Muscle layer of duodenum (tissue), 2 donors: Measurements from ENCODE around the gene NCKAP5L.
"Not testable (repeated sequence)": the region's sequence is repeated elsewhere in the genome, so short reads cannot be mapped to it uniquely, and the experiment has no call there.

ENCODE experiments used
- H3K27ac ChIP-seq: one replicate; pipeline ENCODE4 v1.7.0; 2013; ENCODE audit warnings: mild to moderate bottlenecking, low read length
- H3K27me3 ChIP-seq: one replicate; pipeline ENCODE4 v1.7.0; 2013; ENCODE audit warnings: low read depth, mild to moderate bottlenecking, control low read depth, low read length
- H3K36me3 ChIP-seq, 2 donors: one replicate each; pipeline ENCODE4 v1.7.0; 2013; ENCODE audit warnings: low read length in 2 of 2, control low read depth in 1 of 2, mild to moderate bottlenecking in 1 of 2; ENCODE audit not compliant: insufficient read depth in 2 of 2, control insufficient read depth in 1 of 2
- H3K4me1 ChIP-seq, 2 donors: one replicate each; pipeline ENCODE4 v1.7.0; 2013; ENCODE audit warnings: low read length in 2 of 2, mild to moderate bottlenecking in 2 of 2, control low read depth in 1 of 2, moderate library complexity in 1 of 2; ENCODE audit not compliant: insufficient read depth in 2 of 2, control insufficient read depth in 1 of 2
- H3K4me3 ChIP-seq, 2 donors: one replicate each; pipeline ENCODE4 v1.7.0; 2013; ENCODE audit warnings: low read length in 2 of 2, low read depth in 1 of 2, mild to moderate bottlenecking in 1 of 2
- H3K9me3 ChIP-seq, 2 donors: one replicate each; pipeline ENCODE4 v1.7.0; 2013; ENCODE audit warnings: low read length in 2 of 2, control low read depth in 1 of 2, mild to moderate bottlenecking in 1 of 2; ENCODE audit not compliant: control insufficient read depth in 1 of 2
- donor health status: healthy.

The NCKAP5L gene

GRCh38 chr12:49784756-49785409 is 43.3 kb downstream of the NCKAP5L start:
- H3K9me3 ChIP-seq: peaks cover 4 to 5% of the 10 kb centered on the region in 2 donors
- peaks cover 0 to 4% of the 10 kb centered on the region in 2 donors for H3K36me3 ChIP-seq
- H3K4me3 ChIP-seq: no peak overlapping the region
- H3K27me3 ChIP-seq: no peaks in the 10 kb centered on the region
- peaks cover 0 to 16% of the 10 kb centered on the region in 2 donors for H3K4me1 ChIP-seq
- H3K27ac ChIP-seq: no peak overlapping the region

DNA sequence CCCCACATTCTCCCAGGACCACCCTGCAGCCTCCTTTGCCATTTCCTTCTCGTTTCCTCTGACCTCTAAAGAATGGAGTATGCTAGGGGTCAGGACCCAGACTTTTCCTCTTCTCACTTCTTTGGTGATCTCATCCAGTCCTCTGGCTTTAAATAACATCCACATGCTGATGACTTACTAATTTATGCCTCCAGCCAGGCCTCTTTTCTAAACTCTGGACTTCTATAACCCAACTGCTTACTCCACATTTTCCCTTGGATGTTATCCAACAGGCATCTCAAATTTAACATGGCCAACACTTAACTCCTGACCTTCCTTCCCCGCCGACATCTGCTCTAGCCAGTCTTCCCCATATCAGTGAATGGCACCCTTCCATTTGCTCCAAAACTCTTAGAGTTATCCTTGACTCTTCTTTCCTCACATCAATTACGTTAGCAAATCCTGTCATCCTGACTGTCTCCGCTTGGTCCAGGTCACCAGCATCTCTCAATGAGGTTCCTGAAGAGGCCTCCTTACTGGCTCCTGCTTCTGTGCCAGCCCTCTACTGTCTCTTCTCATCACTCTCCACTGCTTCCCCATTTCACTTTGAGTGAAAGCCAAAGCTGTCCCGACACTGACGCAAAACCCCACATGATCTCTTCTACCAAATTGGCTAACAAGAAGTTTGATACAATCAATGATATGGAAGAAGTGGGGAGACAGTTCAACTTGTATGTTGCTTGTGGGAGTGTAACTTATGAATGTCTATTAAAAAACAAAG is 44.1 kb downstream of the NCKAP5L start:
- Histone ChIP-seq H3K27me3 (no peaks in the 10 kb centered on the region), H3K9me3 (peaks cover 4 to 5% of the 10 kb centered on the region in 2 donors), H3K36me3 (no peaks in the 10 kb centered on the region), H3K27ac (peak overlapping the region; percentile 70), H3K4me3 (no peak overlapping the region), H3K4me1 (peaks cover 0 to 16% of the 10 kb centered on the region in 2 donors)

DNA sequence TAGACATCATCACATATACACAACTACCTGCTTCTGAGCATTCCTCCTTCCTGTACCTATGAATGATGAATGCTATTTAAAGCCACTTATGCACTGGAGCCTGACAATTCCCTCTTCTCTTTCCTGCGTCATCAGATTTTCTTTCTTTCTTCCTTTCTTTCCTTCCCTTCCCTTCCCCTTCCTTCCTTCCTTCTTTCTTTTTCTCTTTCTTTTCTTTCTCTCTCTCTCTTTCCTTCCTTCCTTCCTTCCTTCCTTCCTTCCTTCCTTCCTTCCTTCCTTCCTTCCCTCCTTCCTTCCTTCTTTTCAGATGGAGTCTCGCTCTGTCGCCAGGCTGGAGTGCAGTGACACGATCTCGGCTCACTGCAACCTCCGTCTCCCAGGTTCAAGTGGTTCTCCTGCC is 47.3 kb downstream of the NCKAP5L start:
- not testable (repeated sequence) for H3K9me3 ChIP-seq, H3K36me3 ChIP-seq, H3K27me3 ChIP-seq, H3K4me3 ChIP-seq, H3K27ac ChIP-seq
- peaks cover 0 to 16% of the 10 kb centered on the region in 2 donors for H3K4me1 ChIP-seq

DNA sequence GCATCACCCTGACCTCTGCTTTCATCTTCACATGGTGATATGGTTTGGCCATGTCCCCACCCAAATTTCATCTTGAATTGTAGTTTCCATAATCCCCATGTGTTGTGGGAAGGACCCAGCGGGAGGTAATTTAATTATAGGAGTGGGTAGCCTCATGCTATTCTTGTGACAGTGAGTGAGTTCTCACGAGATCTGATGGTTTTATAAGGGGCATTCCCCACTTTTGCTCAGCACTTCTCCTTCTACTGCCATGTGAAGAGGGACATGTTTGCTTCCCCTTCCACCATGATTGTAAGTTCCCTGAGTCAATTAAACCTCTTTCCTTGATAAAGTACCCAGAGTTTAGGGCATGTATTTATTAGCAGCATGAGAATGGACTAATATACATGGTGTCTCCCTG is 48.6 kb downstream of the NCKAP5L start:
- no peaks in the 10 kb centered on the region for H3K36me3 ChIP-seq
- H3K9me3 ChIP-seq: no peaks in the 10 kb centered on the region
- no peaks in the 10 kb centered on the region for H3K27me3 ChIP-seq

DNA sequence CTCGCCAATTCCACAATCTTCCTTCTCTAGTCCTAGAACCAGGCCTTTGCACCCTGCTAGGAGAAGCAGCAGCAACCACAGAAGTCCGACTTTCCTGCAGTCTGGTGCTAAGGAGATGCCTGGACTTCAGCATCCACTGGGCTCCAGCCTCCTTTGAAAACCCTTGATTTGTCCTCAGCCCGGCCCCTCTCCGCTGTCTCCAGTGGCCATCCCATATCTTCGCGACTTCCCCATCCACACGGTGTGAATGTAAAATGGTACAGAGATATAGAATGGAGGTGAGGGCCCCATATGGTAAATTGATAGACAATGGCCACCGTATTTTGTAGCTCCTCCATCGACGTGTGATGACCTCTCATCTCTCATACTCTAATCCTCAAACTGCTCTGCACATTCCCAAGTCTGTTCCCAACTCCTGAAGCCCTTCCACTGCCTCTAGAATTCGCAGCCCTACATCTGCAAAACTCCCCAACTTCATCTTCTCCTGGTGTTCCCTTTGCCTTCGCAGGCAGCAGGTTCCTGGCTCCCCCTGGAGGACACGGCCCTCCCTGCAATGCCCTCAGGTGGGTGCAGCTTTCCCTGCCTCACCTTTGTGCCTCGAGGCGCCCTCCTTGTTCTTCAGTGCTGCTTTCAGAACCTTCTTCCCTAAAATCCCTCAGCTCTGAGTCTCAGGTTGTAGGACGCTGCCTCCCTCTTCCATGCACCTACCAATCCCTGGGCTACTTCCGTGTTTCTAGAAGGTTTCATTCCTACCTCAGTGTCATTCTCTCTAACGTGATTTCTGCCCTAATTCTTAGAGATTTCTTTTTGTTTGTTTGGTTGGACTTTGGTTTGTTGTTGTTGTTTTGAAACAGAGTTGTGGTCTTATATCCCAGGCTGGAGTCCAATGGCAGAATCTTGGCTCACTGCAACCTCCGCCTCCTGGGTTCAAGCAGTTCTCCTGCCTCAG is 50.1 kb downstream of the NCKAP5L start:
- Histone ChIP-seq H3K4me1 (no peaks in the 10 kb centered on the region), H3K9me3 (no peaks in the 10 kb centered on the region), H3K4me3 (no peak overlapping the region), H3K36me3 (no peaks in the 10 kb centered on the region), H3K27me3 (no peaks in the 10 kb centered on the region), H3K27ac (no peak overlapping the region)

More for the DNA sequence above, 48.6 kb downstream of the NCKAP5L start:
- H3K4me1 ChIP-seq: peaks cover 0 to 12% of the 10 kb centered on the region in 2 donors
- H3K4me3 ChIP-seq: no peak overlapping the region
- no peak overlapping the region for H3K27ac ChIP-seq

- H3K9me3 ChIP-seq: no peaks in the 10 kb centered on the region
- no peaks in the 10 kb centered on the region for H3K36me3 ChIP-seq
- H3K27ac ChIP-seq: no peak overlapping the region
- H3K4me3 ChIP-seq: no peak overlapping the region
- H3K27me3 ChIP-seq: no peaks in the 10 kb centered on the region
- H3K4me1 ChIP-seq: no peaks in the 10 kb centered on the region
Observed at GRCh38 chr12:49777341-49777740, 50.9 kb downstream of the NCKAP5L start.

DNA sequence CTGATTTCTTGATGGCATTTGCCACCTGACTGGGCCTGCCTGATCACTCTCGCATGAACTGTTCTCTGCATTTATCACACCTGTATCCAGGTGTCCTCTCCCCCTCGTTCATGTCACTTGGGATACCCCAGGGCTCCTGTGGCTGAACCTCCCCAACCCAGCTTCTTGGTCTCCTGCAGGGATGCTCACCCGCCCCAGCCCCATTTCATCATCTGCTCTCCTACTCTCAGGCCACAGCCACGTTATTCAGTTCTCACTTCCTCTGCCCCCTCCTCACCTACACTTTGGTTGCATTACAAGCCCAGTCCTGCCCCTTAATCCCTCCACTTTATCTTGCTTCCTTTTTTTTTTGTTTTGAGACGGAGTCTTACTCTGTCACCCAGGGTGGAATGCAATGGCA is 51.4 kb downstream of the NCKAP5L start:
- Histone ChIP-seq H3K27ac (no peak overlapping the region), H3K36me3 (no peaks in the 10 kb centered on the region), H3K9me3 (no peaks in the 10 kb centered on the region), H3K4me3 (no peak overlapping the region), H3K27me3 (no peaks in the 10 kb centered on the region), H3K4me1 (no peaks in the 10 kb centered on the region)

- no peaks in the 10 kb centered on the region for H3K27me3 ChIP-seq
- no peaks in the 10 kb centered on the region for H3K4me1 ChIP-seq
- no peak overlapping the region for H3K27ac ChIP-seq
- H3K36me3 ChIP-seq: no peaks in the 10 kb centered on the region
- no peak overlapping the region for H3K4me3 ChIP-seq
- H3K9me3 ChIP-seq: no peaks in the 10 kb centered on the region
Observed at GRCh38 chr12:49776413-49776812, 51.8 kb downstream of the NCKAP5L start.

- not testable (repeated sequence) for H3K27me3 ChIP-seq, H3K4me1 ChIP-seq, H3K9me3 ChIP-seq, H3K4me3 ChIP-seq, H3K36me3 ChIP-seq, H3K27ac ChIP-seq
Observed at GRCh38 chr12:49773102-49773501, 55.1 kb downstream of the NCKAP5L start.

GRCh38 chr12:49767333-49767732 is 60.9 kb downstream of the NCKAP5L start:
- H3K36me3 ChIP-seq: peaks cover 24 to 28% of the 10 kb centered on the region in 2 donors
- no peaks in the 10 kb centered on the region for H3K27me3 ChIP-seq
- no peak overlapping the region for H3K27ac ChIP-seq
- H3K9me3 ChIP-seq: no peaks in the 10 kb centered on the region
- peaks cover 0 to 3% of the 10 kb centered on the region in 2 donors for H3K4me1 ChIP-seq
- no peak overlapping the region for H3K4me3 ChIP-seq

DNA sequence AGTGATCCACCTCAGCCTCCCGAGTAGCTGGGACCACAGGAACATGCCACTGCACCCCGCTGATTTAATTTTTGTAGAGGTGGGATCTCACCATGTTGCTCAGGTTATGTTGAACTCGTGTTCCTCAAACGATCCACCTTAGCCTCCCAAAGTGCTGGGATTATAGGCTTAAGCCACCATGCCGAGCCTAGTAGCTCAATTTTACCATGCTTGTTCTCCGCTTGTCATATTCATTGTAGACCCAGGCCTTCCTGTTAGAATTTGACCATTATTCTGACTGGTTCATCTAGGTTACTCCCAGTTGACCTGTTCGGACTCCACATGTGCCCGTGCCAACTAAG is 62.1 kb downstream of the NCKAP5L start:
- no peak overlapping the region for H3K4me3 ChIP-seq
- H3K4me1 ChIP-seq: peaks cover 0 to 3% of the 10 kb centered on the region in 2 donors
- no peaks in the 10 kb centered on the region for H3K27me3 ChIP-seq
- no peak overlapping the region for H3K27ac ChIP-seq
- peaks cover 36 to 41% of the 10 kb centered on the region in 2 donors for H3K36me3 ChIP-seq
- no peaks in the 10 kb centered on the region for H3K9me3 ChIP-seq
